OCI-LY3 (cell line): ENCODE measurements around the gene CARD16.
"Not testable (repeated sequence)": the region's sequence is repeated elsewhere in the genome, so short reads cannot be mapped to it uniquely, and the experiment has no call there.

Experiments
- CTCF ChIP-seq: fragments of 200-600, 300-600 bp; sonication (generic); IDR thresholded peaks from 2 replicates; pipeline ENCODE4 v1.5.1; 2014; ENCODE audit warnings: antibody characterized with exemption, low read length, low read depth
- EZH2phosphoT487 ChIP-seq: fragments of 200-600 bp; shearing (Covaris generic); IDR thresholded peaks from 2 replicates; pipeline ENCODE4 v1.6.1; 2018; ENCODE audit warnings: antibody characterized with exemption, mixed run types, low read depth

GRCh38 chr11:105080171-105080906 is 35.2 kb upstream of the CARD16 start:
- not testable (repeated sequence) for TF ChIP-seq CTCF, EZH2phosphoT487
